GM19240 (cell line): ENCODE measurements around the gene PTPRM.

Experiments
- DNase-seq: peaks from one replicate; pipeline ENCODE4 v3.0.0; 2011; ENCODE audit warnings: low spot score; ENCODE audit not compliant: insufficient read length

Gene PTPRM

DNA sequence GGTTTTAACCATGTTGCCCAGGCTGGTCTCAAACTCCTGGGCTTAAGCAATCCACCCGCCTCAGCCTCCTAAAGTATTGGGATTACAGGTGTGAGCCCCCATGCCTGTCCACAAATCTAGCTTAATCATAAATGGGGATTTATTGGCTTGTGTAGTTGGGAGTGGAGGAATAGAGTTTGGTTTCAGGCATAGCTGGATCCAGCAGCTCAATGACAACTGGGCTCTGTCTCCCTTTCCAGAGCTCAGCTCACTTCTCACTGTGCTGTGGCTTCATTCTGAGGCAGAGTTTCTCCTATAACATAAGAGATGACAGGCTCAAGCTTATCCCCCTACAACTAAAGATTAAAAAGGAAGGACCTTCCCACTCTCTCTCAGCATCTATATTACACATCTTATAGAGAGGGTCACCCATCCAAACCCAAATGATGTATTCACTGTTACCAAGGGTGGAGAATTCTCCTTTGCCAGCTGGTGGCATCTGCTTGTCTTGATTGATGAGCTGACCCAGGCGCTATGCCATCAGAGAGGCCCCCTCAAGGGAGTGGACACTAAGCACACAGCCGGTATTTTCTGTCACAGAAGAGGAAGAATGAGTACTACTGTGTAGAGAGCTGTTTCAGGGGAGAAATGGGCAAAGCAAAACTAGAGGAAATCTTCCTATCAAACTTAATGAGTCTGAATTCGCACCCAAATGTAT, 280.4 kb downstream of the PTPRM start:
- DNase-seq: no peak

DNA sequence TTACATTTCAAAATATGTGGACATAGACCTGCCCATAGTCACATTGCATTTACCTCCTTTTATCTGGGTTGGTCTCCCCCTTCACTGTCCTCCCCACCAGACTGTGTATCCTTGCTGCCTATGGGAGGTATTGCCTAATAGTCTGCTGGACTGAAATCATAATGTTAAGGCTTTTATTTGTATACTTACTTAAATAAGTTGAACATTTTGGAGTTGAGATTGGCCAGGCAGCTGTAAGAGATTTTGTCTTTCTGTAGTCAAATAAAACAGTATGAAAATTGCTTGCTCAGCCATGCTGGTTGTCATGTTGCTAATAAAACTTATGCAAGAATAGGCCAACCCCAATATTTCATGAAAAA, 280.9 kb downstream of the PTPRM start:
- no peak for DNase-seq

DNA sequence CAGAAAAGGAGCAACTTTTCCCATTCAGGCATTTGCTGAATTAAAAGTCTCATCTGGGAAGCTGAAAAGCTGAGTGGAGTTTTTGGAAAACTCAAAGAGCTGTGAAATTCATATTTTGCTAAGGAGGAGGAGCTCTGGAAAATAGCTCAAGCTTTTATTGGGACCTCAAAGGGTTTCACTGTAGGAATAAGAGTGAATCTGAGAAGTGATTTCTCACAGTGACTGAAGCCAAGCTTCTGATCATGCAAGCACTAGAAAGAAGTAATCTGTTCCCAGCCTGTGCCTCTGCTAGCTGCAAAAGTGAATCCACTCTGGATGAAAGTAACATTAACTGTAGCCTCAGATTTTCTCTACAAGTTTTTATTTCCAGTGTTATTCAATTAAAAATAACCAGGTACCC, 283.3 kb downstream of the PTPRM start:
- no peak for DNase-seq

DNA sequence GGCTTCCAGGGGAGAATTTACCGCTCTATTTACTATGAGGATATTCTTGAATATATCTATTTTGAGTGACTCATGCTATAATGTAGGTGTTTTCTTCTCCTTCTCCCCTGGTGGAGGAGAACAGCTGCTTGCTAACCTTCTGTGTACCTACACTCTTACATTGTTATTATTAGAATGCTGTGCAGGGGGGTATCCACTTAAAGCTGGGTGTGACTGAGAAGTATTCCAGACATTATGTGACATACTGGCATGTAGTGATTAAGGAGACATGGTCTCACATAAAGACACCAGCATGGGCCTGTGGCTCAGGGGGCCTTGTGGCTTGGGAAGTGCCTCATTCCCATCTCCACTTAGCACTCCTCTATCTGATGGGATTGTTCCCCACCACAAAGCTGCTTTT, 287.9 kb downstream of the PTPRM start:
- no peak for DNase-seq

DNA sequence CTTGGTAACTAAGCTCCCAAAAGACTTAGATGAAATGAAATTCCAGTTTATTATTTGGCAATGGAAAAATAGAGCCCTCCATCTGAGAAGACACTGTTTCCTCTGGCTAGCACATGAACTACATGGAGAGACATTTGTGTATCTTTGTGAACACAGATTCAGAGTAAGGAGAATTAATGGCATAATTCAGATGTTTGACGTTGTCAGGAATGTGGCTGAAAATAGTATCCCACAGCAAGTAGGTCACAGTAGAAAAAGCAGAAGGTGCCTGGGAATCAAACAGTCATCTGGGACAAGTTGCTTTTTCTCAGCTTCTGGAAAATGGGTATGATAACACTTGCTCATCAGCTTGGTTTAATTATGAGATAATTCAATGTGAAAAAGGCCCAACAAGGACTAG, 288.6 kb downstream of the PTPRM start:
- no peak for DNase-seq

DNA sequence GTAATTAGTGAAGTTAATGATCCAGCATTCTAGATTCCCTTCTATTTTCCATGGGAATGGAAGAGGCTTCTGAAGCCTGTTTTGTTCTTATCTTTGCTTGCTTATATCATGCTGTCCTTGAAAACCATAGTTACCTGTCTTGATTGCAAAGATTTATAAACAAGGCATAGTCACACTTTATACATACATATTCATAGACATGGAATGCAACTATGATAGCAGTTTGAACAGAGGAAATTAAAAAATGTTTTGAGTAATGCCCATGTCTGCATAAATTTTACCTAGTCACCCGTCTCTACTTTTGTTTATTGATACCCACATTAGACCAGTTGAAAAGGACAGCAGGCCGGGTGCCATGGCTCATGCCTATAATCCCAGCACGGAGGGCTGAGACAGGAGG, 289.0 kb downstream of the PTPRM start:
- no peak for DNase-seq

DNA sequence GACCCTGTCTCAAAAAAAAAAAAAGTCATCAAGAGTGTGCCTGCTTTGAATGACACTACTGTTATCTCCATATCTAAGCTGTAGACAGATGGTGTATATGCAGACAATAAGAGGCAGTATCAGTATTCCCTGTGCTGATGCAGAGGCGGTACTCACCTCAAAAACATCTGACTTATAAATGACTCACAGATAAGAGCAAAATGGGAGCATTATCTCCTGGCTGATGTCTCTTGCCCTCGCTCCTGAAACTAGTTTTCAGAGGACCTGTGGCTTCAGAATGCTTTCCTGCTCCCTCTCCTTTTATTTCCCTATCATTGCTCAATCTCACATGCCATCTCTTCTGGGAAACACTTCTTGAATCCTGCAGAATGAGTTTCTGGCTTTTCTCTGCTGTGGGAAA, 289.6 kb downstream of the PTPRM start:
- no peak for DNase-seq

DNA sequence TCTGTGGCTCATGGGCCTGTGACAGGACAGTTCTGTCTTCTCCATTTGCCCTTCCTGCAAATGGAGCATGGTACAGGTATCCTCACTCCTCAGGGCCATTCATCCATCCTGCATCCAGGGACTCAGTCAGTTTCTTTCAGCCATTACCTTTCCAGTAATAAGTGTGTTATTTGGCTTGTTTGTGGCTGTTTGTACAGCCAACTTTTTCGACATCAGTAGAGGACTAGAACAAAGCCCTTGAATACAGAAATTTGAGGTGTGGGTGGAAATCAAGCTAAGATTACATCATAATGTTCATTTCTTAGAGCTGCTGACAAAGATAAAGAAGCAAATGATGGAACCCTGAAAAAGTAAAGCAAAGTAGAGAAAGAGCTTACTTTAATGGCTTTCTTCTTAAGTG, 290.4 kb downstream of the PTPRM start:
- no peak for DNase-seq

DNA sequence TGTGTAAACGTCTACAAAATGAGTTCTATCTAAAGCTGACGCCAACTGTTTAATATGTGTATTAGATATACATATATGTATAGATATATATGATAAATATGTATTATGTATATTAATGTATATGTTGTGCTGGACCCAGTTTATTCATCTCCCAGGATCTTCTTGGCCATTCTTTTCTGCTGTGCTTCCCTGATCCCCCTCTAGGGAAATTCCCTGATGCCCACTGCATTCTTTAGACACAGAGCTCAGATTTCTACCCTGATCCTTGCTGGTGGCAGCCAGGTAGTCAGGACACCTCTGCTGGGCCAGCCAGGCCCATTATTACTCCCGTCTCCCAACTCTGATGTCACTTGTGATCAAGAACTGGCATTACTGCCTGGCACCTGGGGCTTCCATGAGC, 292.0 kb downstream of the PTPRM start:
- no peak for DNase-seq

DNA sequence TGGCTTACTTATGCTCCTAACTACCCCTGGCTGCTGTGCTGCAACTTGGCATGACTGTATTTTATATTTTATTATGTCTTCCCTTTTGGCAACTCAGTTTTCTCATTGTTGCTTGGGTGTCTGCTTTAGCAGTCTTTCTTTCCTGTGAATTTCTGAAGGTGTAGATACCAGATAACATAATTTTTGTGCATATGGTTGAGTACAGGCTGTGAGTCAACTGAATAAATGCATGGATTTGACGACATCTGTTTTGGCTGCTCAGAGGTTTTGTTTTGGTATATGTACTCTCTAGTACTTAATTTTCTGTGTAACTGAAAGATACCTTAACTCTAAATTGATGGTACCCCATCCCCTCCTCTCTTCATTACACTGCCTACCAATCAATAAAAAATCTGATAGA, 303.1 kb downstream of the PTPRM start:
- DNase-seq: no peak

DNA sequence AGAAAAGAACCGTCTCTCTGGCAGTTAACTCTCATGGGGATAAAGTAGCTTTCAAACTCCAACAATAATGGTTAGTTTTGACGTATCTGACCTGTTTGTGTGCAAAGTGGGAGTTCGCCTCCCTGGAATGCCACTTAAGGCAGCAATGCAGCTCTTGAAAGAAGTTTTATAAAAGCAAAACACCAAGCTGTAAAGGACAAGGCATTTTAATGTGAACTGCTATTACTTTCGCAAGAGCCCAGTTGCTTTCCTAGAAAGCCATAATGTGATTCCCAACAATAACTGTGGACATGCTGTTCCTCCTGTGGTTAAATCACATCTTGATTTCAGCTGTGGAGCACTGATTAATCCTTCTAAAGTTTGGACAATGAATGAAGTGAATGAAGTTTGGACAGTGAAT, 303.7 kb downstream of the PTPRM start:
- DNase-seq: no peak

DNA sequence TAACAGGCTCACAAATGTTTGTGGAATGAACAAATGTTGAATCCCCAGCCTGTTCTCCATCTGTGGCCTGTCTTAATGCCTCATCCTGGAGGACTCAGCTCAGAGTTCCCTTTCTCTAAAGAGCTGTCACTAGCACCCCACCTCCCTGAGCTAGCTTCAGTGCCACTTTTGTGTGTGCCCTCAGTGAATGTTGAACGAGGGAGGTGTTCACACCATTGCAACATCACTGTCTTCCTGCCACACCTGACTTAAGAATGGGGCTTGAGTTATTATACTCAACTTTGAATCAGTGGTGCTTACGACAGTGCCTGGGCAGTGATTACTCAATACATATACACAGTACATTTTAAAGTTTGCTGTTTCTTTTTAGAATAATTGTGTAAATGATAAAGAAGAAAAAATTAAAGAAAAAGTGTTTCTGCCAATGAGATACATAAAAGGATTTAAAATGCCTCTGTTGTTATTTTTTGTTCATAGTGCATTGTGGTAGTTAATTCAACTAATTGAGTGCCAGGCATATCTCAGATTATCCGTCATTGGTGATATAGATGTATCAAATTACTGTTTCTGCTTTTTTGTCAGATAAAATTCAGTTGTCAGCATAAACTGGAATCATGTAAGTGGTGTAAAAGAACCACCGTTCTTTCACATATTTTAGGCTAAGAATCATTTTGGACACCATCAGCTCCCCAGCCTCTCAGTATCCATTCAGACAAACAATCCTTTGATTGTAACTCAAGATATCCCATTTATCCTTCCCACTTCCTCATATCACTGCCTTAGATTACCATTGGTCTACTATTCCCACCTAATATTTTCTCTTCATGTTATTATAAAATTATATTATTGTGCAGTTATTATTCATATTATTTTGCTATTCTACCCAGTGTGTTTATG, 304.7 kb downstream of the PTPRM start:
- no peak for DNase-seq

DNA sequence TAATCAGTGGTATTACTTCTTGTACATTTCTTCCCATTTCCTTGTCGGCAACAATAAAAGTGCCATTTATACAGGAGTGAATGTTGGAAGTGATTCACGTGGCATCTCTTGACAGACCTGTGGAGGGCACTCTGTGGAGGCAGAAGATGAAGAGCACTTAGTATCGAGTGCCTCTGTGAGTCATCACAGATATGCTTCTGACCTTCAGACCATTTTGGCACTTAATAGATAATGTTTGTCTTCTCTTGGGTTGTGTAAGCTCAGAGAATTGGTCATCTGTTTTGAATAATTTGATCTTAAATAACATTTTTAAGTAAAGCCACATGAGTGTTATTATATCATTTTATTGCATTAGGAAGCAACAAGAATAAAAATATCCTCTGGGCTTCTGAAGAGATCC, 305.5 kb downstream of the PTPRM start:
- no peak for DNase-seq

DNA sequence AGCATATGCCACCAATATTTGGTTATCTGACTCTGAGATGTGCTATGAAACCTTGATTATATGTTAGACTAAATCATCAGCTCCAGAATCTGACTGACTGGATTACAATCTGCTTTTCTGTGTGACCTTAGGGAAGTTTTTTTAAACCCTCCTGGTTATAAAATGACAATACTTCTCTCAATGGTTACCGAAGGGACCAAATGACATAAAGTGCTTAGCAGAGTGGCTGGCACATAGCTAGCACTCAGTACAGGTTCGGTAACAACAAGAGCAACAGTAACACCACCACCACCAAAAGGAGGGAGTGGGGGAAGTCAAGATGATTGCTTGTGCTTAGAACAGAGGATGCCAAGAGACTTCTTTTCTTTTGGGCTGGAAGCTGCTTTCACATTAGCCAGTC, 306.2 kb downstream of the PTPRM start:
- no peak for DNase-seq

DNA sequence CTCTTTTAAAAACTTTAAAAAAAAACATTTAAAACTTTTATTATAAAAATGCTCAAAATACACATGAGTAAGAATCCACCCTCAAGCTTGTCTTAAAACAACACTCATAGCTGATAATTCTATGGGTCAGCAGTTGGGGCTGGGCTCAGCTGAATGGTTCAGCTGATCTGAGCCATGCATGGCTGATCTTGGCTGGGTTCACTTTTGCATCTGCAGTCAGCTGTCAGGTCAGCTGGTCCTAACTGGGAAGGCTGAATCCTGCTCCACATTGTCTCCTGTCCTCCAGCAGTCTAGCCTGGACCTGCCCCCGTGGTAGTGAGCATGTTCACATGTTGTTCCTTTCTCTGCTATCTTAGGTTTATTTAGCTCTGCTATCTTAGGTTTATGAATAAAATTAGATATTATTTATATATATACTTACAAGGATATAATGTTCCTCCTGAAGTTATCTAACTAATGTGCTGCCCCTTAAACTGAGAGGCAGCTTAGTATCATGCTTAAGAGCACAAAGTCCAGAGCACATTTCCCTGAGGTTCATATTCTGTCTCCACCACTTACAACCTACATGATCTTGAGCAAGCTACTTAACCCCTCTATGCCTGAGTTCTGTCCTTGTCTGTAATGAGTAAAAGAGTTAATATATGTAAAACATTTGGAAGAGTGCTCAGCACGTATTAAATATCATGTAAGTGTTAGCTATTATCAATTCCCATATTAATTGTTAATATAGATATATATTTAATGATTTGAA, 309.4 kb downstream of the PTPRM start:
- no peak for DNase-seq

DNA sequence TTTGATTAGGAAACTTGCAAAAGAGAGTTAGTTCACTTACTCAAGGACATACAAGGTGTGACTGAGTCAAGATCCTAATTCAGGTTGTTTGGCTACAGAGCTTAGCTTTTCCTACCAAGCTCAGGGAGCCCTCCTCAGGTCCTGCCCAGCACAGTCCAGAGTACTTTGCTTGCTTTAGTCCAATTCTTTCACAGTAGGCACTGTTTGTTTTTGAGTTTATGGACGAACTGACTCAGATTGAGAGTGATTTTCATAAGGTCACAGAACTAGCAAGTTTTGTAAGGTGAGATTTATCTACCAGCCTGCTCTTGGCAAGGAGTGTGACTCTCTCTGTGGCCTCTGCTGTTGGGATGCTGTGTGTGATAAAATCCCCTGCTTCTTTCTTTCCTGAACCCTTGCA, 310.5 kb downstream of the PTPRM start:
- no peak for DNase-seq

DNA sequence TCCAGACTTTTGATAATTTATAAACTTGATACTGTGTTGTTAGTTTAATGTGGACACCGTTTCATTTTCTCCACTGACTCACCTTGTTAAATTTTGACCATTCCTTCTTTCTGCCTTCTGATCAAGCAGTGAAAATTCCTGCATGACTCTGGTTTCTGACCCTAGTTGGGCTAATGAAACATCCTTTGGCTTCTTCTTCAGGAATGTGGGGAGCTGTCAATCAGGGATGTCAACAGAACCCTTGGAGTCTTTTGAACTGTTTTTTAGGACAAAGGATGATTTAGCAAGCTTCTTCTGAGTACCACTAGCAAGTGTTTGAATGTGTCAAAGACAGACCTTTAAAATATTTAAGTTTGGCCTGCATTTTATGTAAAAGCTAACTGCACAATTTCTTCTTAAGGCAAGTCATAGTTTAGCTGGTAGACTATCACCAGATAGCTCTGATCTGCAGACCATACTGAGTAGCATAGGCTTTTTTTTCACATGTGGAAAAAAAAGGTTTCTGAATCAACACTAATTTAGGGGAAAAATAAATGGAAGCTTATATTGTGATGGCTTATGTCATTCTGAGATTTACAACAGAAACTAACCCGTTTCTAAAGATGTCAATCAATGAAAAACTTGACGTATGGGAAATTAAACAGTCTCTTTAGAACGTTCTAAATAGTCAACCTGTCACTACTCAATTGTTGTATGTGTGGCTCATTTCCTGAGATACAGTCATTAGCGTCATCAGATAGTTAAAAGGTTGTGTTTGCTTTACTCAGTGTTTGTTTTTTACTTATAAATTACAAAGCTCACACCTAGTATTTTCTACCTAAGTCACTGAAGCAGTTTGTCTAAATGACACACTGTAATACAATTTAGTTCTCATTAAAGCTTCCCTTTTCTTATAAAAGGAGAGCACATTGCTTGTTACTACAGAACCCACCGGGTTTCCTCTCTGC, 311.4 kb downstream of the PTPRM start:
- DNase-seq: no peak

DNA sequence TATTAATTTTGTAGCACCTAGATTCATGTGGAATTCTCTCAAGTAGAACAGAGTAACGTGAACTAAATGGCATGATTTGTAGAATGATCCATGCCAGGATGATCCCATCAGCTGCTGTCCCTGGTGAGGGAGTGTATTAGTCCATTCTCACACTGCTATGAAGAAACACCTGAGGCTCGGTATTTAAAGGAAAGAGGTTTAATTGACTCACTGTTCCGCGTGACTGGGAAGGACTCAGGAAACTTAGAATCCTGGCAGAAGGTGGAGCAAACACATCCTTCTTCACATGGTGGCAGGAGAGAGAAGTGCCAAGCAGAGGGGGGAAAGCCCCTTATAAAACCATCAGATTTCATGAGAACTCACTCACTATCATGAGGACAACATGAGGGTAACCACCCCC, 312.6 kb downstream of the PTPRM start:
- no peak for DNase-seq

DNA sequence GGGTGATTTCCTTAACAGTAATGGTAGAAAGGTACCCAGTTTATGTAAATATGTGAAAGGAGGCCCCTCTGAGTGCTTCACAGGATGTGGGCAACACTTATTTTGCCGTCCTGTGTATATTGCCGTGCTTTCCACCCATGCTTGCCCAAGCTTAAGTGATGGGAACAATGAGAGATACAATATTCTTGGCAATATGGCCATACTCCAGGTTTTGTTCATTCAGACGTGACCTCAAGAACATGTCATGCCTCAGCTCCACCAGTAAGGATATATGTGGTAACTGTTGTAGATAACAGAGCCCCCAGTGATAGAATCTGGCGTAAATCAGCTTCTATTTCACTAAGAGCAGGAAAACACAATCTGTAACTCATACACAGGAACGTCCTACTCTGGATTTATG, 318.7 kb downstream of the PTPRM start:
- no peak for DNase-seq

DNA sequence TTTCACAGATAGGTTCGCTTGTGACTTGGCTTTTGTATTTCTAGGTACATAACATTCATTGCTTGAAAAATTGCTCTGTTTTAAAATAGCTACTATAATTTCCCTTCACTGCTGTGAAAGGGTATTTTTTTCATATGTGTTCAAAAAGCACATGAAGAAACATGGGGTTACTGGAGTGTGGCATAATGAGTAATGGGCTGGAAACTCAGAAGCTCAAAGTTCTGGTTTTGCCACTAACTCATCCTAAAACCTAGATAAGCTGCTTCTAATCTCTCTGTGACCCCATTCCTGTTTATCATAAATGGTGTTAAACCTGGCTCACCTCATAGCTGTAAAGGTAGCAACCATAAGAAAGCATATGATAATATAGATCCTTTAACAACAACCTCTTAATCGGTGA, 319.3 kb downstream of the PTPRM start:
- DNase-seq: no peak

DNA sequence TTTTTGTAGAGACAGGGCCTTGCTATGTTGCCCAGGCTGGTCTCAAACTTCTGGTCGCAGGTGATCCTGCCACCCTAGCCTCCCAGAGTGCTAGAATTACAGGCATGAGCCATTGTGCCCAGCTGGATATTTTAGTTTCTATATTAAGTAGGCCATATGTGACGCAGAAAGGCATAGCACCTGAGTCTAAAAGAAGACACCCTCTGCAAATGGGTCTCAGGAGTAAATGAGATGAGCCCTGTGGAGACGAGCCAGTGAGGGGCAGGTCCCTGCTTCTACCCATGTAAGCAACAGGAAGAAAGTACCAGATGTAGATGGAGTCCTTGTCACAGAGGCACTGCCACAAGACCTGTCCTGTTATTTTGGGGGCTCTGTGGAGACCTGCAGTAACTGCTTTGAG, 322.4 kb downstream of the PTPRM start:
- DNase-seq: no peak
